ENCODE data around the gene PLK5. TPM values are rescaled to one million over a fixed set of nuclear protein-coding genes. Genes with fewer than 3 reads are reported as not detected.

Gene PLK5
- total and polyA plus RNA-seq, 2 of the 4 experiments (the other 2 are of a cell fraction) = not detected

GRCh38 chr19:1568320-1569019 lies 44.6 kb downstream of the PLK5 start, which contains the start of gene MEX3D:
TSS of gene MEX3D (minus strand) at chr19:1568325. CDS start at chr19:1568058, 267 bp downstream.
- Histone ChIP-seq H3K4me1 (ENCODE audit: control insufficient read depth, insufficient read depth, low read length) (peaks cover 8% of the 10 kb centered on the region), H2BK15ac (ENCODE audit: low read depth, low read length) (no peak within 1 kb of the TSS), H2AK9ac (replicated peaks; ENCODE audit: low read depth, low read length, poor library complexity) (peak within 1 kb of the TSS; percentile 100), H4K8ac (ENCODE audit: low read depth in 2 of 2, low read length in 2 of 2) (peak within 1 kb of the TSS in 1 of 2 experiments; percentile 40; a peak in 2 of 4 replicates), H3K9me1 (ENCODE audit: insufficient read depth, low read length) (peaks cover 7% of the 10 kb centered on the region), H2AFZ (replicated peaks; ENCODE audit: low read length, poor library complexity) (peak within 1 kb of the TSS; percentile 87), H2BK5ac (ENCODE audit: low read depth, low read length, poor library complexity, severe bottlenecking) (peak within 1 kb of the TSS; percentile 91), H3K9me3 (ENCODE audit: control insufficient read depth, insufficient read depth, low read length) (no peaks in the 10 kb centered on the region), H2AK5ac (ENCODE audit: low read depth, low read length) (peak within 1 kb of the TSS; percentile 81), H3K27me3 (ENCODE audit: control insufficient read depth, insufficient read depth, low read length) (no peaks in the 10 kb centered on the region; the same call in 1 of the 2 replicates), H4K91ac (ENCODE audit: insufficient read depth, low read depth, low read length) (peak within 1 kb of the TSS; percentile 58), H3K23ac (ENCODE audit: low read depth, low read length) (peak within 1 kb of the TSS; percentile 17; the same call in 1 of the 2 replicates), H3K4me2 (ENCODE audit: low read depth, low read length) (peak within 1 kb of the TSS; percentile 77), H3K9ac (ENCODE audit: low read depth, low read length) (peak within 1 kb of the TSS; percentile 98), H3K79me1 (ENCODE audit: low read depth in 1 of 2, low read length in 2 of 2) (peaks cover 0 to 21% of the 10 kb centered on the region in 2 experiments; a peak in 2 of 4 replicates), H2BK120ac (ENCODE audit: low read depth, low read length) (no peak within 1 kb of the TSS), H3K18ac (ENCODE audit: low read depth, low read length) (peak within 1 kb of the TSS; percentile 78; the same call in 1 of the 2 replicates), H3K56ac (ENCODE audit: extremely low read depth, insufficient read depth, low read length) (peak within 1 kb of the TSS; percentile 52; the same call in 1 of the 2 replicates), H2BK20ac (ENCODE audit: low read depth, low read length) (no peak within 1 kb of the TSS), H3K4me3 (ENCODE audit: insufficient read depth, low read depth, low read length) (peak within 1 kb of the TSS; percentile 97), H3K4ac (ENCODE audit: low read depth, low read length) (peak within 1 kb of the TSS; percentile 95; the same call in 1 of the 2 replicates), H4K20me1 (ENCODE audit: insufficient read depth, low read length) (peaks cover 39% of the 10 kb centered on the region), H3K36me3 (ENCODE audit: control insufficient read depth, insufficient read depth, low read length) (peaks cover 3% of the 10 kb centered on the region; the same call in 1 of the 2 replicates), H4K5ac (ENCODE audit: low read depth, low read length) (peak within 1 kb of the TSS; percentile 84; the same call in 1 of the 2 replicates), H3K14ac (replicated peaks; ENCODE audit: low read depth, low read length) (0 out of 2 replicates have a peak within 1 kb of the TSS, but pooled peaks have one; percentile 31), H3K27ac (ENCODE audit: insufficient read depth, low read length) (peak within 1 kb of the TSS; percentile 95)
- WGBS, 2 experiments (ENCODE audit: extremely low coverage in 2 of 2, insufficient read length in 1 of 2) = 8% methylated on average over 36 of the region's 63 CpGs; no CpG with 5 or more reads in 1 of the 2 experiments
- DNase-seq (peak; percentile 49), ATAC-seq (ENCODE audit: low read depth) (peak; percentile 74)
- TF ChIP-seq MAFK (IDR thresholded peaks at IDR 0.05; ENCODE audit: low read depth, low read length) = no peak
- TF ChIP-seq BHLHE40 (IDR thresholded peaks at IDR 0.05; ENCODE audit: low read depth, low read length) = peak; percentile 94
- no peak for TF ChIP-seq RCOR1 (IDR thresholded peaks at IDR 0.05; ENCODE audit: insufficient replicate concordance, low read length)
- TF ChIP-seq SMC3 (IDR thresholded peaks at IDR 0.05; ENCODE audit: low read depth, low read length) = no peak
- TF ChIP-seq CEBPB (IDR thresholded peaks at IDR 0.05; ENCODE audit: low read depth, low read length) = no peak
- no peak for TF ChIP-seq FOS (IDR thresholded peaks at IDR 0.05; ENCODE audit: low read depth, low read length)
- TF ChIP-seq MXI1 (IDR thresholded peaks at IDR 0.05; ENCODE audit: borderline replicate concordance, low read depth, low read length) = peak; percentile 56; the same call in 1 of the 2 replicates
- no peak for TF ChIP-seq RFX5 (IDR thresholded peaks at IDR 0.05; ENCODE audit: low read depth, low read length)
- no peak for TF ChIP-seq RAD21 (IDR thresholded peaks at IDR 0.05; ENCODE audit: low read length)
- TF ChIP-seq, protein P1, sequence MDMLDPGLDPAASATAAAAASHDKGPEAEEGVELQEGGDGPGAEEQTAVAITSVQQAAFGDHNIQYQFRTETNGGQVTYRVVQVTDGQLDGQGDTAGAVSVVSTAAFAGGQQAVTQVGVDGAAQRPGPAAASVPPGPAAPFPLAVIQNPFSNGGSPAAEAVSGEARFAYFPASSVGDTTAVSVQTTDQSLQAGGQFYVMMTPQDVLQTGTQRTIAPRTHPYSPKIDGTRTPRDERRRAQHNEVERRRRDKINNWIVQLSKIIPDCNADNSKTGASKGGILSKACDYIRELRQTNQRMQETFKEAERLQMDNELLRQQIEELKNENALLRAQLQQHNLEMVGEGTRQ (IDR thresholded peaks at IDR 0.05; ENCODE audit: low read depth, low read length) = peak; percentile 91
- TF ChIP-seq CHD1 (IDR thresholded peaks at IDR 0.05; ENCODE audit: low read depth, low read length) = no peak
- TF ChIP-seq, protein P2, sequence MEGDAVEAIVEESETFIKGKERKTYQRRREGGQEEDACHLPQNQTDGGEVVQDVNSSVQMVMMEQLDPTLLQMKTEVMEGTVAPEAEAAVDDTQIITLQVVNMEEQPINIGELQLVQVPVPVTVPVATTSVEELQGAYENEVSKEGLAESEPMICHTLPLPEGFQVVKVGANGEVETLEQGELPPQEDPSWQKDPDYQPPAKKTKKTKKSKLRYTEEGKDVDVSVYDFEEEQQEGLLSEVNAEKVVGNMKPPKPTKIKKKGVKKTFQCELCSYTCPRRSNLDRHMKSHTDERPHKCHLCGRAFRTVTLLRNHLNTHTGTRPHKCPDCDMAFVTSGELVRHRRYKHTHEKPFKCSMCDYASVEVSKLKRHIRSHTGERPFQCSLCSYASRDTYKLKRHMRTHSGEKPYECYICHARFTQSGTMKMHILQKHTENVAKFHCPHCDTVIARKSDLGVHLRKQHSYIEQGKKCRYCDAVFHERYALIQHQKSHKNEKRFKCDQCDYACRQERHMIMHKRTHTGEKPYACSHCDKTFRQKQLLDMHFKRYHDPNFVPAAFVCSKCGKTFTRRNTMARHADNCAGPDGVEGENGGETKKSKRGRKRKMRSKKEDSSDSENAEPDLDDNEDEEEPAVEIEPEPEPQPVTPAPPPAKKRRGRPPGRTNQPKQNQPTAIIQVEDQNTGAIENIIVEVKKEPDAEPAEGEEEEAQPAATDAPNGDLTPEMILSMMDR (conservative IDR thresholded peaks at IDR 0.05; ENCODE audit: low read depth, low read length) = no peak
- TF ChIP-seq MAZ (IDR thresholded peaks at IDR 0.05; ENCODE audit: borderline replicate concordance, low read depth, low read length) = peak; percentile 74; the same call in 1 of the 2 replicates
- no peak for TF ChIP-seq POLR2A (IDR thresholded peaks at IDR 0.05; ENCODE audit: low read depth, low read length)
- POLR2A ChIA-PET (ENCODE audit: unreplicated experiment) = interaction anchor here (0.6 kb wide), 1 partner anchor 13 kb away, joined by 5 read pairs; no protein-coding TSS in a partner anchor
- in situ Hi-C loops (cut with MboI; ENCODE audit: low sequenced_read_pairs) (no loop called here), intact Hi-C loops (cut with micrococcal nuclease) (loop anchor here (10.0 kb wide), 1 partner anchor 986 kb away; no protein-coding TSS in a partner anchor), dilution Hi-C loops (cut with HindIII; ENCODE audit: low sequenced_read_pairs, unreplicated experiment) (no loop called here)
- CTCF ChIA-PET = no interaction called here
- BruUV-seq (replicated peaks) = no TSS peak

Measured in IMR-90 (cell line).